ENCODE measurements around the gene LTB4R2.

Gene LTB4R2

DNA sequence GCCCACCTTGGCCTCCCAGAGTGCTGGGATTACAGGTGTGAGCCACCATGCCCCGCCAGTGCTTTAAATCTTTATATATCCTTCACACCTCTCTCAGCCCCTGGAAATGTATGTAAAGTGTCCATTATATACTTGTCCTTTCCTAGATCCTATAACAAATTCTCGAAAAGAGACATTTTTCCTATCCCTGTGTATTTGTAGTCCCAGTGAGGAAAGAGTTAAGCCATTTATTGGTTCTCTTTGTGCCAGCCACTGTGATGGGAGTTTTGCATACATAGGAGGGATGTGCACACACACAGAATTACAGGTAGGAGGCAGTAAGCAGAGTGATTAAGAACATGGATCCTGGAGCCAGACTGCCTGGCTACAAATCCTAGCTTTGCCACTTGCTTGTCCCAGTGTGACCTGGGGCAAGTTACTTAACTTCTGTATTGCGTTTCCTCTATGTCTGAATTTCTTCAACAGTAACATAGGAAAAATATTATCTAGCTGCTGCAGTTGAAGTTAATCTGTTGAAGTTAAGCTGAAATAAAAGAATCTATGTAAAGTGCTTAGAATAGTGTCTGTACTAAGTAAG lies 36.4 kb upstream of the LTB4R2 start:
- CTCF ChIA-PET: interaction anchor here (0.9 to 1.8 kb wide), 4 partner anchors 19 to 31 kb away, joined by 5 to 14 read pairs (median 8); partner anchors contain the start of gene TINF2
- Histone ChIP-seq H3K9me3 (ENCODE audit: control insufficient read depth, insufficient read depth, low read depth, low read length) (no peaks in the 10 kb centered on the region), H3K36me3 (ENCODE audit: control insufficient read depth in 2 of 2, insufficient read depth in 1 of 2, low read length in 2 of 2) (peaks cover 0 to 12% of the 10 kb centered on the region in 2 experiments; a peak in 1 of 3 replicates), H3K27ac (ENCODE audit: extremely low read depth, low read depth, low read length) (no peak overlapping the region), H3K4me3 (ENCODE audit: low read depth, low read length) (no peak overlapping the region), H3K4me1 (ENCODE audit: control insufficient read depth, insufficient read depth, low read length) (peaks cover 3% of the 10 kb centered on the region; the same call in 1 of the 2 replicates)
- TF ChIP-seq ZNF596 (tag by site-specific recombination; IDR thresholded peaks at IDR 0.05) (no peak), ZNF776 (tag by site-specific recombination; IDR thresholded peaks at IDR 0.05; ENCODE audit: borderline replicate concordance) (no peak), ZNF174 (tag by site-specific recombination; IDR thresholded peaks at IDR 0.05) (no peak), ZNF623 (tag by site-specific recombination; IDR thresholded peaks at IDR 0.05) (no peak), ZNF785 (tag by site-specific recombination; IDR thresholded peaks at IDR 0.05) (no peak), ZNF341 (tag by site-specific recombination; IDR thresholded peaks at IDR 0.05; ENCODE audit: low read depth) (no peak), ZNF140 (tag by site-specific recombination; IDR thresholded peaks at IDR 0.05) (no peak), GLI2 (tag by site-specific recombination; IDR thresholded peaks at IDR 0.05; ENCODE audit: borderline replicate concordance, low read depth) (no peak), SALL2 (tag by site-specific recombination; IDR thresholded peaks at IDR 0.05; ENCODE audit: borderline replicate concordance) (no peak), HOXC10 (CRISPR knock-in tag; IDR thresholded peaks at IDR 0.05) (no peak), ZNF24 (tag by site-specific recombination; IDR thresholded peaks at IDR 0.05) (no peak), ZNF324 (tag by site-specific recombination; IDR thresholded peaks at IDR 0.05) (no peak), ZNF426 (tag by site-specific recombination; IDR thresholded peaks at IDR 0.05) (no peak), MZF1 (tag by site-specific recombination; IDR thresholded peaks at IDR 0.05; ENCODE audit: borderline replicate concordance) (no peak), ZNF292 (tag by site-specific recombination; IDR thresholded peaks at IDR 0.05; ENCODE audit: borderline replicate concordance, low read depth) (no peak), MEIS1 (CRISPR knock-in tag; IDR thresholded peaks at IDR 0.05; ENCODE audit: borderline replicate concordance) (no peak)
- POLR2A ChIA-PET: interaction anchor here (0.7 to 1.2 kb wide), 2 partner anchors 10 to 24 kb away, joined by 3 read pairs; no protein-coding TSS in a partner anchor

GRCh38 chr14:24274101-24274543 lies 35.8 kb upstream of the LTB4R2 start:
- H3K36me3 ChIP-seq (ENCODE audit: control insufficient read depth in 2 of 2, insufficient read depth in 1 of 2, low read length in 2 of 2): peaks cover 0 to 6% of the 10 kb centered on the region in 2 experiments; a peak in 1 of 3 replicates
- CTCF ChIA-PET: interaction anchor here (0.9 to 1.8 kb wide), 4 partner anchors 19 to 31 kb away, joined by 5 to 14 read pairs (median 8); partner anchors contain the start of gene TINF2
- peaks cover 3% of the 10 kb centered on the region; the same call in 1 of the 2 replicates for H3K4me1 ChIP-seq (ENCODE audit: control insufficient read depth, insufficient read depth, low read length)
- no peaks in the 10 kb centered on the region for H3K9me3 ChIP-seq (ENCODE audit: control insufficient read depth, insufficient read depth, low read depth, low read length)
- POLR2A ChIA-PET: interaction anchor here (0.7 kb wide), 2 partner anchors 9 to 22 kb away, joined by 3 to 4 read pairs; no protein-coding TSS in a partner anchor
- no peak overlapping the region for H3K4me3 ChIP-seq (ENCODE audit: low read depth, low read length)
- no peak overlapping the region for H3K27ac ChIP-seq (ENCODE audit: extremely low read depth, low read depth, low read length)
- TF ChIP-seq ZBTB17 (tag by site-specific recombination; IDR thresholded peaks at IDR 0.05): 0 out of 2 replicates have a peak, but pooled peaks have one; percentile 44
- TF ChIP-seq, protein P1, sequence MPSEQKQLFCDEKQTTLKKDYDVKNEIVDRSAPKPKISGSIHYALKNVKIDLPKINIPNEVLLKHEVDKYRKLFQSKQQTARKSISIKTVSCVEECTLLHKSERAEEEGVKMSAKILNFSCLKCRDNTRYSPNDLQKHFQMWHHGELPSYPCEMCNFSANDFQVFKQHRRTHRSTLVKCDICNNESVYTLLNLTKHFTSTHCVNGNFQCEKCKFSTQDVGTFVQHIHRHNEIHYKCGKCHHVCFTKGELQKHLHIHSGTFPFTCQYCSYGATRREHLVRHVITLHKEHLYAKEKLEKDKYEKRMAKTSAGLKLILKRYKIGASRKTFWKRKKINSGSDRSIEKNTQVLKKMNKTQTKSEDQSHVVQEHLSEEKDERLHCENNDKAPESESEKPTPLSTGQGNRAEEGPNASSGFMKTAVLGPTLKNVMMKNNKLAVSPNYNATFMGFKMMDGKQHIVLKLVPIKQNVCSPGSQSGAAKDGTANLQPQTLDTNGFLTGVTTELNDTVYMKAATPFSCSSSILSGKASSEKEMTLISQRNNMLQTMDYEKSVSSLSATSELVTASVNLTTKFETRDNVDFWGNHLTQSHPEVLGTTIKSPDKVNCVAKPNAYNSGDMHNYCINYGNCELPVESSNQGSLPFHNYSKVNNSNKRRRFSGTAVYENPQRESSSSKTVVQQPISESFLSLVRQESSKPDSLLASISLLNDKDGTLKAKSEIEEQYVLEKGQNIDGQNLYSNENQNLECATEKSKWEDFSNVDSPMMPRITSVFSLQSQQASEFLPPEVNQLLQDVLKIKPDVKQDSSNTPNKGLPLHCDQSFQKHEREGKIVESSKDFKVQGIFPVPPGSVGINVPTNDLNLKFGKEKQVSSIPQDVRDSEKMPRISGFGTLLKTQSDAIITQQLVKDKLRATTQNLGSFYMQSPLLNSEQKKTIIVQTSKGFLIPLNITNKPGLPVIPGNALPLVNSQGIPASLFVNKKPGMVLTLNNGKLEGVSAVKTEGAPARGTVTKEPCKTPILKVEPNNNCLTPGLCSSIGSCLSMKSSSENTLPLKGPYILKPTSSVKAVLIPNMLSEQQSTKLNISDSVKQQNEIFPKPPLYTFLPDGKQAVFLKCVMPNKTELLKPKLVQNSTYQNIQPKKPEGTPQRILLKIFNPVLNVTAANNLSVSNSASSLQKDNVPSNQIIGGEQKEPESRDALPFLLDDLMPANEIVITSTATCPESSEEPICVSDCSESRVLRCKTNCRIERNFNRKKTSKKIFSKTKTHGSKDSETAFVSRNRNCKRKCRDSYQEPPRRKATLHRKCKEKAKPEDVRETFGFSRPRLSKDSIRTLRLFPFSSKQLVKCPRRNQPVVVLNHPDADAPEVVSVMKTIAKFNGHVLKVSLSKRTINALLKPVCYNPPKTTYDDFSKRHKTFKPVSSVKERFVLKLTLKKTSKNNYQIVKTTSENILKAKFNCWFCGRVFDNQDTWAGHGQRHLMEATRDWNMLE (tag by site-specific recombination; conservative IDR thresholded peaks at IDR 0.05; ENCODE audit: low read depth): no peak
